HG03432 (cell line): ENCODE results near the gene TRAF3IP1.
"Not testable (repeated sequence)": the region's sequence is repeated elsewhere in the genome, so short reads cannot be mapped to it uniquely, and the experiment has no call there.

ENCODE experiments used
- ATAC-seq: cut with Tn5 transposase; IDR thresholded peaks from one replicate; pipeline ENCODE4 v1.9.1; 2021; ENCODE audit warnings: mild to moderate bottlenecking, moderate library complexity; ENCODE audit not compliant: unreplicated experiment

Gene TRAF3IP1

DNA sequence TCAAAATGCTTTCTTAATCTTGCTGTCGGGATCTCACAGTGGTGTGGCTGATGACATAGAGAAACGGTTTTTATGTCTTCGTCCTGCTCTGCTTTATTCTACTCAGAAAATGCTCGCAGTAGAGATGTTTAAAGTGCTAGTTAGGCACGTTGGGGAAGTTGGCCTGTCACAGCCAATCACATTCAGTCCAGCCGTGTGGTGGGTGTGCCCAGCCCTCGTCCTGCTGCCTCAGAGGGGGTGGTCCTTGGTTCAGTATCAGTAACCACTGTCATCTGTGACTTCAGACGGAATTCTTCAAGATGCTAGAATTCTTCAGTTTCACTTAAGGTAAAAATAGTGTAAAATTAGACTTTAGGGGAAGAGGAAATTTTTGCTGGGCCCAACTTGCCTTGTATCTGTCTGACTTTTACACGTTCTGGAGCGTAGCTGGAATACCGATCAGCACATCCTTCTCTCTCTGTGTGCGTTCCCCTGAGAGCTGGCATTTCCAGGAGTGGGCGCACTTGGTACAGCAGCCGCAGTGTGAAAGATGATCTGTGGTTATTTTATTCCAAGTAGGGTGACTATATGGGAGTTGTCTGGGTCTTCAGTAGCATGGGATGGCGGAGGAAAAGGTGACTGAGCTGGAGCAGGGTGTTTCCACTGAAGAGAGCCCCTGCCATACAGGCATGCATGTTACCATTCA, 18.5 kb downstream of the TRAF3IP1 start:
- ATAC-seq: no peak

DNA sequence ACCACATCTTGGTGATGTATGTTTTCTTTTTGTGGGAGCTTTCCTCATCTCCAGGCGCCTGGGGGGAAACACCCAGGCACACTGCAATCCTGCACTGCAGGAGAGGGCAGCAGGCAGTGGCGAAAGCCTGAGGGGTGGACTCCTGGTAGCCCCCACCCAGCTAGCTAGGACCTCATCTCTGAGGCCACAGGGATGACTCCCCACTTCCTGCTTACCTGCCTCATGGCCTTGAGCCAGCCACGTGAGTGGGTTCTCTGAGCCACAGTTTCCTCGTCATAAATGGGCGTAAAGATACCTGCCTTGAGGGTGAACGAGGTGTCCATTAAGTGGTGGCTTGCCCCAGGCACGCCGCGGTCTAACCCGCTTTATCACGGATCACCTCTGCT, 19.1 kb downstream of the TRAF3IP1 start:
- ATAC-seq: no peak

DNA sequence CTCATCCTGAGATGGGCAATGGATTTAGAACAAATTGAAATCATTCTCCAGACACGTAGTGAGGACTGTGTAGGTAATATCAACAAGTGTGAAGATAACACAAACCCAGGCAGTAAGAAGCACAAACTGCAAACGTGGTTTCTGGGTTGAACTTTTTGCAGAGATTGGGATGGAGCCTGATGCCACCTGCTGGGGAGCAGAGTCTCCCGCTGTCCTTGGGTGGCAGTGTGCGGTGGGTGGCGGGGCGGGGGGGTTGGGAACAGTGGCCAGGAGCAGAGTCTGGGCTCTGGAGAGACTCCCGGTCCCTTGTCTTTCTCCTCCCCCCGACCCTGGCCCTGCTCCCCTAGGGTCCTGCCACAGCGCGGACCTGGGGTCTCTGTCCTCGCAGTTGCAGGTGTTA, 19.5 kb downstream of the TRAF3IP1 start:
- ATAC-seq: no peak

- no peak for ATAC-seq
Observed at GRCh38 chr2:238341536-238341935, 21.2 kb downstream of the TRAF3IP1 start.

DNA sequence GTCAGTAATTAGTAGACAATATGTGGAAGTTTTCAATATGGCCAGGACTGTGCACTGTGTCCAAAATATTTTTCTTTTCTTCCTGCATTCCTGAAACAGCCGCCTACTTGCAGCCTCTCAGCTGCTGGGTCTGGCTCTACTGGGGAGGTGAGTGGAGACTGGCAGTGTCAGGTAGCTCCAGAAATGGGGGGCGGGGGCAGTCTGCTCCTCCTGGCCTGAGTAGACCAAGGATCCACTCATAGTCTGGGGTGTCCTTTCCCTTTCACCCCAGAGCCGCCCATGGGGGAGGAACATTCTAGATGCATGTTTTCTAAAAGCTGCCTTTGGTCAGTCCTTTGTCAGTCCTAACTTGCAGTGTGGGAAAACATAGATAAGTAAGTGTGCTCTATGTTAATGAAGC, 23.7 kb downstream of the TRAF3IP1 start:
- no peak for ATAC-seq

DNA sequence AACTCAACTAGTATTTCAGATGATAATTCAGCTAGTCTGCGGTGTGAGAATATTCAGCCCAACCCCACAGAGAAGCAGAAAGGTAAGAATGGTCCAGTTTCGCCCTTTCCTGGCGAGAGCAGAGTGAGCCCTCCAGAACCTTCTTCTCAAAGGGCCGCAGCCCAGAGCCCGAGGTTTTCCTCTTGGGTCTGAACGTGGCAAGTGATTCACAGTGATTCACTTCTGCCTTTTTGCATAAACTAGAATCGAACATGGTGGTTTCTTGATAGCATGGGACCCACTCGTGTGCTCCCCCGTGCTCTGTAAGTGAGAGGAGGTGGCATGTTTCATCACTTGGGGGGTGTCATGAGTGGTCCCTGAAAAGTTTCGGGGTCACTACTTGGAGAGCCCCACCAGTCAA, 24.2 kb downstream of the TRAF3IP1 start:
- no peak for ATAC-seq

GRCh38 chr2:238345297-238345968, 25.1 kb downstream of the TRAF3IP1 start:
- ATAC-seq: no peak

DNA sequence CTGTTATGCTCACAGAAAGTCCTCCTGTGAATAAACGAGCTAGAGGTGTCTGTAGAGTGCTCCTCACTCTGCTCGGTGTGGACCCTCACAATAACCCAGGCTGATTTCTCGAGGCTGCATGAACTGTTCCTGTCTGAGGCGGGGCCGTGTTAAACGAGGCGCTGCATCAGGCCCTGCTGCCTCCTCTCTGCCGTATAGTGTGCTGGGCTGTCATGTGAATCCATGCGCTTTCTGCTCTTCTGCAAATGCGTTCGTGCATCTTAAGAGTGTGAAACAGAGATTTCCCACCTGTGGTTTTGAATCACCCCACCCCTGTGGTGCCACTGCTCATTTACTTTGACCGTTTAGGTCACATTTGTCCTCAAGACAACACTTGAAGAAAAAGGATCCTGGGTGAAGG, 26.2 kb downstream of the TRAF3IP1 start:
- ATAC-seq: peak; percentile 67

- no peak for ATAC-seq
Observed at GRCh38 chr2:238350150-238350897, 30.0 kb downstream of the TRAF3IP1 start.

DNA sequence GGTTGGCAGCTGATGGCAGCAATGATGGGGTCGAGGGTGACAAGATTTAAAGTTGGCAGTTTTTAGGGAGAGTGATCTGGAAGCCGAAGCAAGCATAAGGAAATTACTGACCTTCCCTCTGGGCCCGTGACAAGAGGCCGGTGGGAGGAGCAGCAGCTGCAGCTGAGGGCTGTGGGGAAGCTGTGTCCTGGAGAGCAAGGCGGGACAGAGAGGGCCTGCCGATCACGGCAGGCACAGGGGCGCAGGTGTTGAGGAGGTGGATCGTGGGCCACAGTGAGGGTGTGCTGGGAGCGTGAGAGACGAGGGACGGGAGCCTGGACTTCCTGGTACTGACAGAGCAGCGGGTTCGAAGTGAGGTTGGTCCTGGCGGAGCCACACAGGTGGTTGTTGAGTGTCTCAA, 31.0 kb downstream of the TRAF3IP1 start:
- ATAC-seq: no peak

GRCh38 chr2:238352361-238352760, 32.0 kb downstream of the TRAF3IP1 start:
- no peak for ATAC-seq

DNA sequence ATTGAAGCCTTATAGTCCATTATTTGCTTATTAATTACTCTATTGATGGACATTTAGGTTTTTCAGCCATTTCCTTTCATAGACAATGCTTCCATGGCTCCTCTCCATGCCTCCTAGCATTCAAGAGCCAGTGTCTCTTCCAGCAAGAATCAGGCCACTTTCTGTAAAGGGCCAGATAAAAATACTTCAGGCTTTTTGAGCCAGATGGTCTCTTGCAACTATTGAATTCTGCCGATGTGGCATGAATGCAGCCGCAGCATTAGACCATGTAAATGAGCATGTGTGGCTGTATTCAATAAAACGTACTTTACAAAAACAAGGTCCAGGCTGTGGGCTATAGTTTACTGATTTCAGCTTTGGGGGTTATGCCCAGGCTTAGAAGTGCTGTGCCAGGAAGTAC, 38.5 kb downstream of the TRAF3IP1 start:
- ATAC-seq: no peak

GRCh38 chr2:238359403-238359802, 39.1 kb downstream of the TRAF3IP1 start:
- ATAC-seq: no peak

DNA sequence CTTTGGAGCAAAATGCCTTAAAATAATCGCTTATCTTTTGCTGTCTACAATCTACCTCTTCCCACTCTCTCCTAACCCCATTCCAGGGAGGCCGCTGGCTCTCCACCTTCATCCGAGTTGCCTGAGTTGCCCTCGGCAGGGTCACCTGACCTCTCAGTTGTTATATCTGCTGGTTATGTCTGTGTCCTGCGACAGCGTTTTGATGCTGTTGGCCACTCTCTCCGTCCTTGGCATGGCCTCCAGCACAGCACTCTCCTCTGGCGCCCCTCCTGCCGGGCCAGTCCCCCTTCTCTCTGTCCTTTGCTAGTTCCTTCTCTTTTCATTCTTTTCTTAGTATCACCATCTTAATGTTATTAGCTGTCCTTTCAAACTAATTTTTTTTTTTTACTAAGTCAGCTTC, 41.6 kb downstream of the TRAF3IP1 start:
- ATAC-seq: no peak

DNA sequence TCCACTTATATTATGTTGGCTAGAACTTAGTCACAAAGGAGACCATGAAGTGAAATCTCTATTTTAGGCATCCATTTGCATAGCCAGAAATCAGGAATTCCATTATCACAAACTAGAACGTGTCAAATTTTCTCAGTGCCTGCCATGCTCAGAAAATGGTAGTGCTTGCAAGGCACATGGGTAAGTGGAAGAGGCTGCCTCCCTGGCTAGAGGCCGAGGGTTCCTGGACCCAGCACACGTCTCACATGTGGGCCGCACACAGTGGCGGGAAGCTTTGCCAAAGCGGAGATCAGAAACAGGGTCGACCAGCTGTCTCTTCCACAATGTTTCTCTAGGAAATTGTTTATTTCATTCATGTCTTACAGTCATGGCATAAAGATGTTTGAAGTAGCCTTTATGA, 42.3 kb downstream of the TRAF3IP1 start:
- ATAC-seq: no peak

- ATAC-seq: no peak
Observed at GRCh38 chr2:238369591-238370040, 49.3 kb downstream of the TRAF3IP1 start.

DNA sequence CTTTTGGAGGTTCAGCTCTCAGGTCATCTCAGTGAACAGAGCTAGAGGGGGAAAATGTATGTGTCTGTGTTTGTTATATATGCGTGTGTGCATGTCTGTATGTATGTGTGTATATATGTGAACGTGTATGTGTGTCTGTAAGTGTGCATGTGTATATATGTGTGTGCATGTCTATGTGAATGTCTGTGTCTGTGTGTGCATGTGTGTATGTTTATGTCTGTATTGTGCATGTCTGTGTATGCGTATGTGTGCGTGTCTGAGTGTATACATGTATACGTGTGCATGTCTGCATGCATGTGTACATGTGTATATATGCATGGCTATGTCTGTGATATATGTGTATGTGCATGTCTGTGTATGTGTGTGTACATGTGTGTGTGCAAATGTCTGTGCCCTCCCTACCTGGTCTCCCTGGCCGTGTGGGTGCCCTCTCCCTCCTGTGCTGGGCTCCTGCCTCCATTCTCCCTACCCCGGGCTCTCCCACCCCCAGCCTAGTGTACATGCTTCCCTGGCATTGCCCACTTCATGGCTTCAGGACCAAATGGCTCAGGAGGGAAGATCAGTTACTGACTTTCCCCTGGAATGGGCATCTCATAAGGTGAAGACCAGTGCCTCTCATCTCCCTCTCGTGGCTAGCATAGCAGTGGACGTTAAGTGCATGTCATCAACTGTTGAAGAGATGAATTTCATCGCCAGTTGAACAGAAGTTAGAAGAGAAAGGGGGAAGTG, 49.9 kb downstream of the TRAF3IP1 start:
- ATAC-seq: no peak

DNA sequence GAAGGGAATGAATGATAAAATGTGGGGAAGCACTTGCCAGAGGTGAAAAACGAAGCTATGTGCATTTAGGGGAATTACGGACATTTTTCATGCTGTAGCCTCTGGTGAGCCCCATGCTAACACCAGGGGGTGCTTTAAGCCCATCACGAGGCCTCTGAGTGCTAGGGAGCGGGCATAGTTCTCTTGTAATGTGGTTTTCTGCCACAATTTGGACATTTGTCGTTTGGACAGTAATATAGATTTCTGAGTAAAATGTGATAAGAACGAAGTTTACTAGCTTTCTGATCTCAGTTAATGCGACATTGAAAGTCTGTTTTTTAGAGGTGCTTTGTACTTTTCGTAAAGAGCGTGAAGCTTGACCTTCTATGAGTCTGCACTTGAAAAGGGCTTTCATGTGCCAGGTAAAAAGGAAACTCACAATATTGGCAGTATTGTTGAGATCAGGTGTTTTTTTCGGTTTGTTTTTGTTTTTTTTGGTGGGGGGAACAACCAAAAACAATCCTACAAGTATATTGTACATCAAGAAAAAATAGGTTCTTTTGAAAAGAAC, 50.6 kb downstream of the TRAF3IP1 start:
- ATAC-seq: no peak

DNA sequence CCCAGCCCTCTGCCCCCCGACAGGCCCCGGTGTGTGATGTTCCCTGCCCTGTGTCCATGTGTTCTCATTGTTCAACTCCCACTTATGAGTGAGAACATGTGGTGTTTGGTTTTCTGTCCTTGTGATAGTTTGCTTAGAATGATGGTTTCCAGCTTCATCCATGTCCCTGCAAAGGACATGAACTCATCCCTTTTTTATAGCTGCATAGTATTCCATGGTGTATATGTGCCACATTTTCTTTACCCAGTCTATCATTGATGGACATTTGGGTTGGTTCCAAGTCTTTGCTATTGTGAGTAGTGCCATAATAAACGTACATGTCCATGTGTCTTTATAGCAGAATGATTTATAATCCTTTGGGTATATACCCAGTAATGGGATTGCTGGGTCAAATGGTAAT, 52.0 kb downstream of the TRAF3IP1 start:
- not testable (repeated sequence) for ATAC-seq

DNA sequence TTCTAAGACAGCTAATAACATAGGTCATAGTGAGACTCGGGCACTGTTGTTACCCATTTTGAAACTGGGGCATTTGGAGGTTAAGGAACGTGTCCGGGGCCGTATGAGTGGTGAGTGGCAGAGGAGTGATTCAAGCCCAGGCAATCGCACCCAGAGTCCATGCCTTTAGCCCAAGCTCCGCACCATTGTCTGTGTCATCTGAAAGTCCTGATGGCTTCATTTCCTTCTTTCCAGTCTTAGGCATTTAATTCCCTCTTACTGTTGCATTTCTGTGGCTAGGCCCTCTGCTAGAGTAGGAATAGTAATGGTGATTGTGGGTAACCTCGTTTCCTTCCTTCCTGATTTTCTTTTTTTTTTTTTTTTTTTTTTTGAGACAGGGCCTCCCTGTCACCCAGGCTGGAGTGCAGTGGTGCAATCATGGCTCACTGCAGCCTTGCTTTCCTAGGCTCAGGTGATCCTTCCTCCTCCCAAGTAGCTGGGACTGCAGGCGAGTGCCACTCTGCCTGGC, 56.6 kb downstream of the TRAF3IP1 start:
- no peak for ATAC-seq
